Measurements from ENCODE around the gene RNF43. TPM values are rescaled to one million over a fixed set of nuclear protein-coding genes. Genes with fewer than 3 reads are reported as not detected.

The RNF43 gene
- polyA plus RNA-seq, 1 of the 3 experiments (the other 2 are of a cell fraction): not detected

DNA sequence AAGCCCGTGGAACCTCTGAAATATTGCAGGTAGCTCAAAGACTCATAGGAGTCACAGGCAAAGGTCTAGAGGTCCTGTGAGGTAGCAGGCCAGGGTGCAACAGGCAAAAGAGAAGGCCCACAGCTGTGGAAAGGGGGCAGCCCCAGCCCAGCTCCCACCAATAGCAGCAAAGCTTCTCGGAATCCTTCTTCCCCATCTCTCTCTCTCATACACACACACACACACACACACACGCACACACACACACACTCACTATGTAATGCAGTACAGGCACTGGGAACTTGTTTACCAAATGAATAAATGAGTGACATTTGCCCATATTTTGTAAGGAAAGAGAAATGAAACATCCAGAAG is 48.5 kb downstream of the RNF43 start (continued):
- TF ChIP-seq, protein P1, sequence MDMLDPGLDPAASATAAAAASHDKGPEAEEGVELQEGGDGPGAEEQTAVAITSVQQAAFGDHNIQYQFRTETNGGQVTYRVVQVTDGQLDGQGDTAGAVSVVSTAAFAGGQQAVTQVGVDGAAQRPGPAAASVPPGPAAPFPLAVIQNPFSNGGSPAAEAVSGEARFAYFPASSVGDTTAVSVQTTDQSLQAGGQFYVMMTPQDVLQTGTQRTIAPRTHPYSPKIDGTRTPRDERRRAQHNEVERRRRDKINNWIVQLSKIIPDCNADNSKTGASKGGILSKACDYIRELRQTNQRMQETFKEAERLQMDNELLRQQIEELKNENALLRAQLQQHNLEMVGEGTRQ (IDR thresholded peaks at IDR 0.05; ENCODE audit: borderline replicate concordance, low read depth, low read length): no peak
- no peak for TF ChIP-seq TCF12 (IDR thresholded peaks at IDR 0.05)

Other genes with a start within 250 kb of the RNF43 start
- gene EPX, start 224.8 kb downstream of the RNF43 start, polyA plus RNA-seq (2012; rRNA removed): 0.02 TPM in 1 of 2 replicates, not detected in the other
- 28.5 and 32.8 TPM in 2 replicates for gene MKS1, start 198.3 kb downstream of the RNF43 start, polyA plus RNA-seq (2012; rRNA removed)
- gene LPO, start 178.9 kb downstream of the RNF43 start, polyA plus RNA-seq (2012; rRNA removed): 0.02 TPM in 1 of 2 replicates, not detected in the other
- gene MPO, start 136.6 kb downstream of the RNF43 start, polyA plus RNA-seq (2012; rRNA removed): not detected in 2 replicates
- 0.79 and 1.9 TPM in 2 replicates for gene TSPOAP1, start 88.7 kb downstream of the RNF43 start, polyA plus RNA-seq (2012; rRNA removed)
- 165 and 205 TPM in 2 replicates for gene SUPT4H1, start 65.3 kb downstream of the RNF43 start, polyA plus RNA-seq (2012; rRNA removed)
- gene HSF5, start 70.9 kb upstream of the RNF43 start, polyA plus RNA-seq (2012; rRNA removed): not detected in 2 replicates
- 23.3 and 30.4 TPM in 2 replicates for gene MTMR4, start 97.1 kb upstream of the RNF43 start, polyA plus RNA-seq (2012; rRNA removed)

Data from SK-N-SH (cell line).